Mesothelial cell of epicardium (in vitro differentiated cells): ENCODE data around the gene SCGB2B2. TPM values are rescaled to one million over a fixed set of nuclear protein-coding genes. Genes with fewer than 3 reads are reported as not detected.

Experiments used
- DNase-seq, 2 experiments: peaks; one replicate each; pipeline ENCODE4 v3.0.0; 2021; ENCODE audit warnings: low spot score in 2 of 2; ENCODE audit not compliant: unreplicated experiment in 2 of 2
- H3K27ac Mint-ChIP-seq: 2 replicates; pipeline ENCODE4 v1.8.0; 2021; ENCODE audit warnings: mixed read lengths
- H3K27me3 Mint-ChIP-seq: 2 replicates; pipeline ENCODE4 v1.8.0; 2021; ENCODE audit warnings: low read depth, mixed read lengths
- H3K36me3 Mint-ChIP-seq: 2 replicates; pipeline ENCODE4 v1.8.0; 2021; ENCODE audit warnings: mixed read lengths
- H3K4me1 Mint-ChIP-seq: 2 replicates; pipeline ENCODE4 v1.8.0; 2021; ENCODE audit warnings: mixed read lengths
- H3K4me3 Mint-ChIP-seq: 2 replicates; pipeline ENCODE4 v1.8.0; 2021; ENCODE audit warnings: mild to moderate bottlenecking, moderate library complexity, mixed read lengths
- H3K9me3 Mint-ChIP-seq: 2 replicates; pipeline ENCODE4 v1.8.0; 2021; ENCODE audit warnings: mixed read lengths
- total RNA-seq: library from RNA; stranded (reverse); gene quantifications from 3 replicates; pipeline ENCODE4 v1.2.1, GENCODE V29; 2021
- TF ChIP-seq, protein P1 (sequence below): fragments of 200-600 bp; sonication (generic); IDR thresholded peaks from one replicate; pipeline ENCODE4 v1.5.0; 2021; ENCODE audit warnings: antibody characterized with exemption; ENCODE audit not compliant: unreplicated experiment

SCGB2B2 gene
- total RNA-seq, 1 donor from 2014 or later, result 1.1 TPM

DNA sequence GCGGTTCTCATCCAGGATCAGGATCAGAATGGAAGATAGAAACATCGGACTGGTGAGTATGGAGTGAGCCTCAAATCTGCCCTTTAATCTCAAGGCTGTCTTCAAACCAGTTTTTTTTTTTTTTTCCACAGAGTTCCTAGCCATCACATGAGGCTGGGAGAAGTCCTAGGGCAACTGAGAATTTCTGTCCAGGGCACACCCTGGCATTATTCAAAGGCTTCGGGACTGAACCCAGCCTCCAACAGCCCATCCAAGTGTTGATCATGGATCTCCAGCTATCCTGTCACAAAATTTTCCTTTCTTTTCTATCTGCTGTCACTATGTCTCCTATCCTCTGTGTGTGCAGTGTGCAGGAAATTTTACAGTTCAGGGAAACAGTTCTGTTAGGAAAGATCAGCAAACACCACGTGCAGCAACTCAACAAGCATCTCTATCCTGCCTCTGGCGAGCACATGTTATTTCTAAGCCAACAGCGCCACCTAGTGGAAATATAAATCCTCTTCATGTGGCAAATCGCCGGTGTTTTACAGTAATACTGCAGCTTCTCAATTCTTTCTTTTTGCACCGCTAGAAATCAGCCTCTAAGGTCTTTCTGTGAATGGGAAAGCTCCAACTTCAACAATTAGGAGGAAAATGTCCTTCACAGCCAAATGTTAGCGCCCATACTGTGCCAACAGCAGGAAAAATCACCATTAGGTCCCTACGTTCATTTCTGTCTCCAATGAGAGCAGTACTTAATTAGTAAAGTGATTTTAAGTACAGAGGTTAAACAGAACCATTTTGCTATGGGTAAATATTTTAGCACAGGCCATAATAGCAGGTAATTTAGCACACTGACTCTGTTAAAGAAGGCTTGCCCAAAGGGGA lies 35.7 kb upstream of the SCGB2B2 start:
- no peaks in the 10 kb centered on the region for H3K27me3 Mint-ChIP-seq
- no peak overlapping the region for H3K4me3 Mint-ChIP-seq
- H3K27ac Mint-ChIP-seq, result no peak overlapping the region
- H3K4me1 Mint-ChIP-seq, result no peaks in the 10 kb centered on the region
- no peak for DNase-seq
- TF ChIP-seq, protein P1, sequence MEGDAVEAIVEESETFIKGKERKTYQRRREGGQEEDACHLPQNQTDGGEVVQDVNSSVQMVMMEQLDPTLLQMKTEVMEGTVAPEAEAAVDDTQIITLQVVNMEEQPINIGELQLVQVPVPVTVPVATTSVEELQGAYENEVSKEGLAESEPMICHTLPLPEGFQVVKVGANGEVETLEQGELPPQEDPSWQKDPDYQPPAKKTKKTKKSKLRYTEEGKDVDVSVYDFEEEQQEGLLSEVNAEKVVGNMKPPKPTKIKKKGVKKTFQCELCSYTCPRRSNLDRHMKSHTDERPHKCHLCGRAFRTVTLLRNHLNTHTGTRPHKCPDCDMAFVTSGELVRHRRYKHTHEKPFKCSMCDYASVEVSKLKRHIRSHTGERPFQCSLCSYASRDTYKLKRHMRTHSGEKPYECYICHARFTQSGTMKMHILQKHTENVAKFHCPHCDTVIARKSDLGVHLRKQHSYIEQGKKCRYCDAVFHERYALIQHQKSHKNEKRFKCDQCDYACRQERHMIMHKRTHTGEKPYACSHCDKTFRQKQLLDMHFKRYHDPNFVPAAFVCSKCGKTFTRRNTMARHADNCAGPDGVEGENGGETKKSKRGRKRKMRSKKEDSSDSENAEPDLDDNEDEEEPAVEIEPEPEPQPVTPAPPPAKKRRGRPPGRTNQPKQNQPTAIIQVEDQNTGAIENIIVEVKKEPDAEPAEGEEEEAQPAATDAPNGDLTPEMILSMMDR, result peak; percentile 78
- H3K9me3 Mint-ChIP-seq, result peaks cover 79% of the 10 kb centered on the region
- H3K36me3 Mint-ChIP-seq, result peaks cover 10% of the 10 kb centered on the region

GRCh38 chr19:34711890-34712289 lies 34.9 kb upstream of the SCGB2B2 start:
- TF ChIP-seq, protein P1, result no peak
- Mint-ChIP-seq H3K4me1 (no peaks in the 10 kb centered on the region), H3K27me3 (no peaks in the 10 kb centered on the region), H3K9me3 (peaks cover 78% of the 10 kb centered on the region), H3K27ac (no peak overlapping the region), H3K36me3 (peaks cover 10% of the 10 kb centered on the region), H3K4me3 (no peak overlapping the region)
- DNase-seq, result no peak

GRCh38 chr19:34707661-34708060 lies 30.7 kb upstream of the SCGB2B2 start:
- H3K27ac Mint-ChIP-seq, result no peak overlapping the region
- no peaks in the 10 kb centered on the region for H3K36me3 Mint-ChIP-seq
- no peak for DNase-seq
- H3K9me3 Mint-ChIP-seq, result peaks cover 60% of the 10 kb centered on the region
- no peaks in the 10 kb centered on the region for H3K4me1 Mint-ChIP-seq
- H3K27me3 Mint-ChIP-seq, result no peaks in the 10 kb centered on the region
- no peak overlapping the region for H3K4me3 Mint-ChIP-seq
- TF ChIP-seq, protein P1, result no peak

- Mint-ChIP-seq H3K4me3 (no peak overlapping the region), H3K9me3 (peaks cover 62% of the 10 kb centered on the region), H3K27ac (no peak overlapping the region), H3K4me1 (no peaks in the 10 kb centered on the region), H3K36me3 (no peaks in the 10 kb centered on the region), H3K27me3 (peaks cover 6% of the 10 kb centered on the region)
- TF ChIP-seq, protein P1, result no peak
- no peak for DNase-seq
Measured at GRCh38 chr19:34692549-34692948, 15.6 kb upstream of the SCGB2B2 start.

DNA sequence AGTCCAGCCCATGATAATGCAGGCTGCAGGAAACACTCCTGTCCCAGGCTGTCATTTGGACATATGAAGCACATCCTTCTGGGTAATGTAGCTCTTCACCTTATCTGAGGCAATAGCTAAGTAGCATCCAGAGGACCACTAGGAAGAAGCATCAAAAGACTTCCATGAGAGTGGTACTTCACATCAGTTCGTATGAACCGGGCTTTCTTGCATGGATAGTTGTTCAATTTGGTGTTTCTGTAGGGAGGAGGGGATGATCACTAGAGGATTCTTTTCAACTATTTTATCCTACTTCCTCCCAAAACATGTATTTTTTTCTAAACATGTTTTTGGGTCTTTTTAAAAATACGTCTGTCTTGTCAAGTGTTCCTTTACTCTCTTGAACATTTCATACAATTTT lies 13.4 kb upstream of the SCGB2B2 start:
- H3K9me3 Mint-ChIP-seq, result peaks cover 80% of the 10 kb centered on the region
- TF ChIP-seq, protein P1, result no peak
- H3K4me1 Mint-ChIP-seq, result no peaks in the 10 kb centered on the region

More for the DNA sequence above, 13.4 kb upstream of the SCGB2B2 start:
- Mint-ChIP-seq H3K36me3 (peaks cover 13% of the 10 kb centered on the region), H3K27me3 (peaks cover 6% of the 10 kb centered on the region), H3K27ac (no peak overlapping the region), H3K4me3 (no peak overlapping the region)
- no peak for DNase-seq
